Lower leg skin (tissue), 3 donors: Measurements from ENCODE around the gene TTC33.

Source experiments
- POLR2A ChIP-seq, 2 donors: fragments of 450-650 bp; IDR thresholded peaks; one replicate each; pipeline ENCODE4 v1.6.1; 2016 to 2017; ENCODE audit warnings: antibody characterized with exemption in 2 of 2, mild to moderate bottlenecking in 1 of 2, moderate library complexity in 1 of 2
- TF ChIP-seq, protein P1 (sequence below), 3 donors: fragments of 450-650 bp; IDR thresholded peaks; one replicate each; pipeline ENCODE4 v1.5.1; 2016; ENCODE audit warnings: antibody characterized with exemption in 3 of 3, mild to moderate bottlenecking in 3 of 3, moderate library complexity in 2 of 3

DNA sequence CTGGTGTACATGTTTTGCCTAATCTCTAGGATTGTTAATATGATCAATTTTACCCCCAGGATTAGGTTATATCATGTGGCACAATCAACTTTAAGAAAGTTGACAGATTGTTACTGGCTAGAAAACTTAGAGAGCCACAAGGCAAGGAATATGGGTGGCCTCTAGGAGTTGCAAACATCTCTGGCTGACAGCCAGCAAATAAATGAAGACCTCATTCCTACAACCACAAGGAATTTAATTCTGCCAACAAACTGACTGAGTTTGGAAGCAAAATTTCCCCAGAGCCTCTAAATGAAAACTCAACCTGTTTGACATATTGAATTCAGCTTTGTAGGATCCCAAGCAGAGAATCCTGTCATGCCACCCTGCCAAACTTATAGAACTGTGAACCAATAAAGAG lies 272.4 kb downstream of the TTC33 start:
- TF ChIP-seq, protein P1, sequence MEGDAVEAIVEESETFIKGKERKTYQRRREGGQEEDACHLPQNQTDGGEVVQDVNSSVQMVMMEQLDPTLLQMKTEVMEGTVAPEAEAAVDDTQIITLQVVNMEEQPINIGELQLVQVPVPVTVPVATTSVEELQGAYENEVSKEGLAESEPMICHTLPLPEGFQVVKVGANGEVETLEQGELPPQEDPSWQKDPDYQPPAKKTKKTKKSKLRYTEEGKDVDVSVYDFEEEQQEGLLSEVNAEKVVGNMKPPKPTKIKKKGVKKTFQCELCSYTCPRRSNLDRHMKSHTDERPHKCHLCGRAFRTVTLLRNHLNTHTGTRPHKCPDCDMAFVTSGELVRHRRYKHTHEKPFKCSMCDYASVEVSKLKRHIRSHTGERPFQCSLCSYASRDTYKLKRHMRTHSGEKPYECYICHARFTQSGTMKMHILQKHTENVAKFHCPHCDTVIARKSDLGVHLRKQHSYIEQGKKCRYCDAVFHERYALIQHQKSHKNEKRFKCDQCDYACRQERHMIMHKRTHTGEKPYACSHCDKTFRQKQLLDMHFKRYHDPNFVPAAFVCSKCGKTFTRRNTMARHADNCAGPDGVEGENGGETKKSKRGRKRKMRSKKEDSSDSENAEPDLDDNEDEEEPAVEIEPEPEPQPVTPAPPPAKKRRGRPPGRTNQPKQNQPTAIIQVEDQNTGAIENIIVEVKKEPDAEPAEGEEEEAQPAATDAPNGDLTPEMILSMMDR (IDR thresholded peaks at IDR 0.05), result no peak
- no peak for TF ChIP-seq POLR2A (IDR thresholded peaks at IDR 0.05)
